K562 (cell line): ENCODE data around the gene FHIT. TPM values are rescaled to one million over a fixed set of nuclear protein-coding genes. Genes with fewer than 3 reads are reported as not detected.

ENCODE experiments used
- EP300 ChIP-seq: IDR thresholded peaks from 2 replicates; pipeline ENCODE4 v1.6.1; 2012; ENCODE audit warnings: low read length, improper control_type of control experiment
- EZH2 ChIP-seq: IDR thresholded peaks from 2 replicates; pipeline ENCODE4 v1.6.1; 2012; ENCODE audit warnings: low read depth, mild to moderate bottlenecking, inconsistent platforms, low read length, borderline replicate concordance
- IRF9 ChIP-seq: fragments of 450-650 bp; IDR thresholded peaks from 2 replicates; pipeline ENCODE4 v1.6.1; 2016; ENCODE audit warnings: missing biosample characterization, missing genetic modification characterization
- MCM7 ChIP-seq, 2 experiments: fragments of 450-650 bp; IDR thresholded peaks; 2 replicates each; pipeline ENCODE4 v1.6.1; 2016 to 2018
- MYBL2 ChIP-seq, 2 experiments: fragments of 450-650 bp in 1 of 2; sonication (generic) in 1 of 2; formaldehyde crosslinking in 1 of 2; IDR thresholded peaks; 2 replicates each; pipeline versions ENCODE4 v1.6.1 to v1.8.1; 2017 to 2022; ENCODE audit warnings: borderline replicate concordance in 1 of 2, inconsistent platforms in 1 of 2, low read depth in 1 of 2, mild to moderate bottlenecking in 1 of 2, missing genetic modification reagents in 1 of 2, moderate library complexity in 1 of 2
- POLR2A ChIP-seq: fragments of 450-650 bp; conservative IDR thresholded peaks from 2 replicates; pipeline ENCODE4 v1.6.1; 2016
- RAD51 ChIP-seq: fragments of 450-650 bp; IDR thresholded peaks from 2 replicates; pipeline ENCODE4 v1.7.1; 2016; ENCODE audit warnings: low read depth, mild to moderate bottlenecking, borderline replicate concordance
- SPI1 ChIP-seq: IDR thresholded peaks from 2 replicates; pipeline ENCODE4 v1.6.1; 2011; ENCODE audit warnings: low read depth, low read length, control low read depth, borderline replicate concordance
- SRF ChIP-seq, 2 experiments: fragments of 250-450, 450-650 bp in 1 of 2; sonication (Bioruptor Pico) in 1 of 2; sonication (generic) in 1 of 2; formaldehyde crosslinking; IDR thresholded peaks; 2 replicates each; pipeline versions ENCODE4 v1.5.0 to v1.5.1; 2020 to 2022; ENCODE audit warnings: mild to moderate bottlenecking in 1 of 2, missing genetic modification reagents in 1 of 2
- UBTF ChIP-seq, 2 experiments: IDR thresholded peaks; 2 replicates each; pipeline ENCODE4 v1.6.1; 2012; ENCODE audit warnings: improper control_type of control experiment in 2 of 2, low read depth in 2 of 2, low read length in 2 of 2, borderline replicate concordance in 1 of 2
- ZNF280A ChIP-seq: fragments of 450-650 bp; IDR thresholded peaks from 2 replicates; pipeline ENCODE4 v1.6.1; 2018; ENCODE audit warnings: mild to moderate bottlenecking, low read depth; ENCODE audit not compliant: partially characterized antibody
- ZNF324 ChIP-seq: fragments of 250-450 bp; sonication (Bioruptor Pico); IDR thresholded peaks from 2 replicates; pipeline ENCODE4 v1.4.0; 2020; ENCODE audit warnings: mild to moderate bottlenecking
- ZNF780A ChIP-seq: fragments of 250-450 bp; sonication (Bioruptor Pico); IDR thresholded peaks from 2 replicates; pipeline ENCODE4 v1.5.0; 2021; ENCODE audit warnings: mild to moderate bottlenecking
- polyA plus RNA-seq, 8 experiments: library from polyadenylated mRNA; depleted of rRNA in 4 of 8; stranded (reverse) in 5 of 8; unstranded in 3 of 8; fragments of >200 nt; fragmentation: Nextera tagmentation in 2 of 8; fragmentation: Illumina TruSeq in 1 of 8; extraction: Ambion mirVana in 2 of 8; extraction: Trizol in 1 of 8; gene quantifications; 2 replicates each; pipeline versions ENCODE4 v1.2.1 to v1.2.3, GENCODE V29; 2011 to 2014; ENCODE audit warnings: inconsistent platforms in 1 of 8, missing spikeins in 1 of 8
- total RNA-seq, 7 experiments: library from RNA; depleted of rRNA in 6 of 7; stranded (reverse); fragments of >200 nt in 6 of 7; fragmentation: Illumina TruSeq in 2 of 7; extraction: Trizol in 2 of 7; gene quantifications; 2 replicates each; pipeline versions ENCODE4 v1.2.1 to v1.2.3, GENCODE V29; 2011 to 2021; ENCODE audit warnings: low replicate concordance in 1 of 7

Gene FHIT
- total and polyA plus RNA-seq, 9 of the 15 experiments (the other 6 are each of a cell fraction or from before 2014, with no cell fraction given): 1.7 to 9.1 (median 4.3) TPM

GRCh38 chr3:61222467-61222866 lies 28.8 kb downstream of the FHIT start (continued):
- TF ChIP-seq ZNF280A: no peak
- TF ChIP-seq MYBL2 (IDR thresholded peaks at IDR 0.05; ENCODE audit: low read depth): no peak
- no peak for TF ChIP-seq MYBL2 (CRISPR knock-in tag; IDR thresholded peaks at IDR 0.05; ENCODE audit: borderline replicate concordance)
- TF ChIP-seq EZH2: no peak
- no peak for TF ChIP-seq EP300
- no peak for TF ChIP-seq UBTF (IDR thresholded peaks at IDR 0.05; ENCODE audit: borderline replicate concordance in 1 of 2, low read depth in 2 of 2, low read length in 2 of 2)
- TF ChIP-seq ZNF780A (CRISPR knock-in tag): no peak
- no peak for TF ChIP-seq MCM7 (IDR thresholded peaks at IDR 0.05)
- no peak for TF ChIP-seq ZNF324 (CRISPR knock-in tag)
- TF ChIP-seq RAD51: no peak
- TF ChIP-seq POLR2A: no peak
- TF ChIP-seq SPI1: no peak
- TF ChIP-seq SRF (CRISPR knock-in tag; IDR thresholded peaks at IDR 0.05): no peak
- TF ChIP-seq IRF9: no peak
